Ovary (tissue), 9 donors: ENCODE data around the gene KIF6. TPM values are rescaled to one million over a fixed set of nuclear protein-coding genes. Genes with fewer than 3 reads are reported as not detected.

Experiments
- DNase-seq, 5 donors: peaks; one replicate each; pipeline ENCODE4 v3.0.0-alpha.2; 2019 to 2020
- H3K27ac ChIP-seq, 2 donors: fragments of 200-600 bp; one replicate each; pipeline versions ENCODE4 v1.5.1 to v1.8.0; 2019 to 2022
- H3K27me3 ChIP-seq: fragments of 200-600 bp; one replicate; pipeline ENCODE4 v1.8.0; 2022
- H3K36me3 ChIP-seq: fragments of 200-600 bp; sonication (generic); one replicate; pipeline ENCODE4 v1.5.1; 2019
- H3K4me1 ChIP-seq: one replicate; pipeline ENCODE4 v1.8.1; 2013; ENCODE audit warnings: mild to moderate bottlenecking, moderate library complexity; ENCODE audit not compliant: insufficient read depth
- H3K4me3 ChIP-seq: fragments of 200-600 bp; sonication (generic); one replicate; pipeline ENCODE4 v1.5.1; 2017
- H3K9me3 ChIP-seq, 2 donors: fragments of 200-600 bp in 1 of 2; sonication (generic) in 1 of 2; one replicate each; pipeline versions ENCODE4 v1.5.1 to v1.8.1; 2013 to 2019; ENCODE audit warnings: mild to moderate bottlenecking in 1 of 2, moderate library complexity in 1 of 2
- EP300 ChIP-seq: sonication (generic); formaldehyde crosslinking; IDR thresholded peaks from one replicate; pipeline ENCODE4 v1.6.1; 2017; ENCODE audit warnings: antibody characterized with exemption
- POLR2A ChIP-seq: fragments of 450-650 bp; IDR thresholded peaks from one replicate; pipeline ENCODE4 v1.6.1; 2017; ENCODE audit warnings: antibody characterized with exemption, mild to moderate bottlenecking, moderate library complexity
- WGBS, 3 donors: extraction: QIAGEN DNeasy Blood & Tissue Kit in 1 of 3; methylation state at CpG; one replicate each; pipeline versions ENCODE4 v1.1.5 to v1.1.7; 2013 to 2017; 5-methylcytosine and 5-hydroxymethylcytosine counted together
- intact Hi-C, 4 donors: fragments of 100-400 bp; cut with DNase I; formaldehyde crosslinking; loops; one replicate each; pipeline versions ENCODE4 v1.11.0 to v1.15.1; 2022 to 2023
- polyA plus RNA-seq, 2 donors: library from polyadenylated mRNA; stranded (reverse); fragments of 200-250 nt in 1 of 2; fragments of 350-450 nt in 1 of 2; fragmentation: Illumina TruSeq in 1 of 2; extraction: RNeasy Lipid Tissue Mini Kit (QIAGEN cat#74804) in 1 of 2; gene quantifications; one replicate each; pipeline ENCODE4 v1.2.3, GENCODE V29; 2013 to 2014
- total RNA-seq, 7 donors: library from RNA; depleted of rRNA in 2 of 7; stranded (reverse); fragments of >200 nt in 2 of 7; fragmentation: NEBNext Ultra II Directional in 3 of 7; extraction: Animal tissue kit (Norgen Biotek cat#: 25700) in 3 of 7; gene quantifications; one replicate each; pipeline versions ENCODE4 v1.1.0 to v1.2.4, GENCODE V29; 2016 to 2023
- TF ChIP-seq, protein P1 (sequence below), 3 donors: fragments of 450-650 bp in 2 of 3; fragments of 200-600 bp in 1 of 3; IDR thresholded peaks; one replicate each; pipeline versions ENCODE4 v1.5.1 to v1.8.0; 2016 to 2022; ENCODE audit warnings: antibody characterized with exemption in 3 of 3, mild to moderate bottlenecking in 1 of 3
- donor health status: DM: no; HTN: no; CAD: no; lungs with moderate emphysema.
- donor health status: DM: no; HTN: no; CAD: no.
- donor health status: Bipolar disorder and iron deficiency.
- donor health status: DM: yes; HTN: yes; CAD: no.
- donor health status: DM: no; HTN: no; CAD: no.
- donor health status: DM: yes; HTN: yes; CAD: no.

KIF6 gene
- total and polyA plus RNA-seq, 9 donors: 0.12 to 2.1 (median 0.82) TPM

DNA sequence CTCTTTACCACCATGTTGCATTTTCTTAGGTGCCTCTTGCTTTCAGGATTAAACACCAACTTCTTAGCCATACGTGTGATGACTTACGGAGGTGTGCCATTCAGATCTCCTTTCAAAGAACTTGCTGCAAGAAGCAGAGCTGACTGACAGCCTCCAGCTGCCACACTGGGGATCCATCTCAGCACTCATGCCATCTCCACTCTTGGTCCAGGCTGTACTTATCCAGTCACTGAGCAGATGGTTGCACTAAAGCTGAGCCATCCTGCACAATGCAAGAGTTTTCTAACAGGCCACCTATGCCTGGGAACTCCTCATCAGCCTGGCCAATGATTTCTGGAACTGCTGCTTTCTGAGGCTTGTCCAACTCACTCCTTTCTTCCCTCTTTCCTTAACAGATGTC, 31.4 kb upstream of the KIF6 start:
- 98% methylated on average over 2 of the region's 2 CpGs for WGBS, 3 donors
- TF ChIP-seq, protein P1, sequence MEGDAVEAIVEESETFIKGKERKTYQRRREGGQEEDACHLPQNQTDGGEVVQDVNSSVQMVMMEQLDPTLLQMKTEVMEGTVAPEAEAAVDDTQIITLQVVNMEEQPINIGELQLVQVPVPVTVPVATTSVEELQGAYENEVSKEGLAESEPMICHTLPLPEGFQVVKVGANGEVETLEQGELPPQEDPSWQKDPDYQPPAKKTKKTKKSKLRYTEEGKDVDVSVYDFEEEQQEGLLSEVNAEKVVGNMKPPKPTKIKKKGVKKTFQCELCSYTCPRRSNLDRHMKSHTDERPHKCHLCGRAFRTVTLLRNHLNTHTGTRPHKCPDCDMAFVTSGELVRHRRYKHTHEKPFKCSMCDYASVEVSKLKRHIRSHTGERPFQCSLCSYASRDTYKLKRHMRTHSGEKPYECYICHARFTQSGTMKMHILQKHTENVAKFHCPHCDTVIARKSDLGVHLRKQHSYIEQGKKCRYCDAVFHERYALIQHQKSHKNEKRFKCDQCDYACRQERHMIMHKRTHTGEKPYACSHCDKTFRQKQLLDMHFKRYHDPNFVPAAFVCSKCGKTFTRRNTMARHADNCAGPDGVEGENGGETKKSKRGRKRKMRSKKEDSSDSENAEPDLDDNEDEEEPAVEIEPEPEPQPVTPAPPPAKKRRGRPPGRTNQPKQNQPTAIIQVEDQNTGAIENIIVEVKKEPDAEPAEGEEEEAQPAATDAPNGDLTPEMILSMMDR (IDR thresholded peaks at IDR 0.05): no peak
- TF ChIP-seq POLR2A: no peak
- no peak for TF ChIP-seq EP300
- no peaks in the 10 kb centered on the region for H3K27me3 ChIP-seq
- H3K27ac ChIP-seq: no peak overlapping the region
- H3K4me3 ChIP-seq: no peak overlapping the region
- intact Hi-C loops: no loop called here
- no peaks in the 10 kb centered on the region for H3K36me3 ChIP-seq
- no peak for DNase-seq
- no peaks in the 10 kb centered on the region for H3K9me3 ChIP-seq
- H3K4me1 ChIP-seq: peaks cover 1% of the 10 kb centered on the region

- H3K27ac ChIP-seq: no peak overlapping the region
- whole genome bisulfite sequencing, 3 donors: 50 to 68% (median 51%) methylated on average over 1 of the region's 1 CpG
- TF ChIP-seq EP300 (no peak), POLR2A (no peak)
- TF ChIP-seq, protein P1 (IDR thresholded peaks at IDR 0.05): no peak
- no peaks in the 10 kb centered on the region for H3K36me3 ChIP-seq
- no peak overlapping the region for H3K4me3 ChIP-seq
- intact Hi-C loops: no loop called here
- H3K27me3 ChIP-seq: no peaks in the 10 kb centered on the region
- H3K4me1 ChIP-seq: peaks cover 1% of the 10 kb centered on the region
- no peak for DNase-seq
- H3K9me3 ChIP-seq: no peaks in the 10 kb centered on the region
Measured at GRCh38 chr6:39755231-39755630, 30.0 kb upstream of the KIF6 start.

GRCh38 chr6:39754514-39755115, 29.4 kb upstream of the KIF6 start:
- H3K4me3 ChIP-seq: no peak overlapping the region

DNA sequence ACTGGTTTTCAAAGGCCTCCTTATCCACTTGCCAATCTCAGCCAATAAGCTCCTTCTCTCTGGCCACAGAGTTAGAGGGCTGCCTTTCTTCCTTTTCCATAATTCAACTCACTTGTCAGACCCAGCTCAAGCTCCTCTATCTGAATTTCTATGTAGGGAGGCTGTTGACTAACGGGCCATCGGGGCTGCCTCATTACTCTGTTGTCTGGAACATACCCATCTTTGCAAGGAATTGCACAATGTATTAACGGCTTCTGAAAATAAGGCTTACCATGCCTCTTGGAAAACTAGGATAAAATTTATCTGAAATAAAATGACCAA, 28.5 kb upstream of the KIF6 start:
- H3K9me3 ChIP-seq: no peaks in the 10 kb centered on the region
- DNase-seq: peak in 3 of 5 donors; percentile 22 to 58 (median 31)
- H3K4me3 ChIP-seq: no peak overlapping the region
- 1 to 9% (median 9%) methylated on average over 3 of the region's 3 CpGs for WGBS, 3 donors
- intact Hi-C loops: no loop called here
- peaks cover 1% of the 10 kb centered on the region for H3K4me1 ChIP-seq
- no peaks in the 10 kb centered on the region for H3K36me3 ChIP-seq
- H3K27ac ChIP-seq: peak overlapping the region in 1 of 2 donors; percentile 26
- no peaks in the 10 kb centered on the region for H3K27me3 ChIP-seq
- no peak for TF ChIP-seq EP300
- no peak for TF ChIP-seq POLR2A
- TF ChIP-seq, protein P1 (IDR thresholded peaks at IDR 0.05): no peak

More at GRCh38 chr6:39754514-39755115, 29.4 kb upstream of the KIF6 start:
- intact Hi-C loops: no loop called here
- Histone ChIP-seq H3K36me3 (no peaks in the 10 kb centered on the region), H3K4me1 (peaks cover 1% of the 10 kb centered on the region), H3K27ac (no peak overlapping the region), H3K27me3 (no peaks in the 10 kb centered on the region), H3K9me3 (no peaks in the 10 kb centered on the region)
- TF ChIP-seq, protein P1 (IDR thresholded peaks at IDR 0.05): no peak
- TF ChIP-seq EP300 (no peak), POLR2A (no peak)
- WGBS, 3 donors: 25 to 40% (median 30%) methylated on average over 5 of the region's 5 CpGs
- DNase-seq: peak in 4 of 5 donors; percentile 39 to 55 (median 45)
